Transverse colon (tissue), 4 donors: Measurements from ENCODE around the gene CYBC1.

Experiments
- EP300 ChIP-seq: sonication (generic); formaldehyde crosslinking; IDR thresholded peaks from one replicate; pipeline ENCODE4 v1.6.1; 2017; ENCODE audit warnings: antibody characterized with exemption, low read depth
- POLR2A ChIP-seq: fragments of 450-650 bp; IDR thresholded peaks from one replicate; pipeline ENCODE4 v1.6.1; 2016; ENCODE audit warnings: antibody characterized with exemption, mild to moderate bottlenecking, moderate library complexity
- POLR2AphosphoS5 ChIP-seq, 3 donors: sonication (generic); formaldehyde crosslinking; IDR thresholded peaks; one replicate each; pipeline ENCODE4 v1.6.1; 2016; ENCODE audit warnings: antibody characterized with exemption in 3 of 3
- TF ChIP-seq, protein P1 (sequence below), 5 experiments: fragments of 200-600 bp in 3 of 5; fragments of 450-650 bp in 2 of 5; sonication (generic) in 3 of 5; IDR thresholded peaks; 1 replicate in 2 of 5; 2 replicates in 3 of 5; pipeline ENCODE4 v1.5.1; 2016 to 2017; ENCODE audit warnings: antibody characterized with exemption in 5 of 5, inconsistent platforms in 3 of 5, mild to moderate bottlenecking in 2 of 5, moderate library complexity in 1 of 5

- TF ChIP-seq, protein P1, sequence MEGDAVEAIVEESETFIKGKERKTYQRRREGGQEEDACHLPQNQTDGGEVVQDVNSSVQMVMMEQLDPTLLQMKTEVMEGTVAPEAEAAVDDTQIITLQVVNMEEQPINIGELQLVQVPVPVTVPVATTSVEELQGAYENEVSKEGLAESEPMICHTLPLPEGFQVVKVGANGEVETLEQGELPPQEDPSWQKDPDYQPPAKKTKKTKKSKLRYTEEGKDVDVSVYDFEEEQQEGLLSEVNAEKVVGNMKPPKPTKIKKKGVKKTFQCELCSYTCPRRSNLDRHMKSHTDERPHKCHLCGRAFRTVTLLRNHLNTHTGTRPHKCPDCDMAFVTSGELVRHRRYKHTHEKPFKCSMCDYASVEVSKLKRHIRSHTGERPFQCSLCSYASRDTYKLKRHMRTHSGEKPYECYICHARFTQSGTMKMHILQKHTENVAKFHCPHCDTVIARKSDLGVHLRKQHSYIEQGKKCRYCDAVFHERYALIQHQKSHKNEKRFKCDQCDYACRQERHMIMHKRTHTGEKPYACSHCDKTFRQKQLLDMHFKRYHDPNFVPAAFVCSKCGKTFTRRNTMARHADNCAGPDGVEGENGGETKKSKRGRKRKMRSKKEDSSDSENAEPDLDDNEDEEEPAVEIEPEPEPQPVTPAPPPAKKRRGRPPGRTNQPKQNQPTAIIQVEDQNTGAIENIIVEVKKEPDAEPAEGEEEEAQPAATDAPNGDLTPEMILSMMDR (IDR thresholded peaks at IDR 0.05) = no peak
- TF ChIP-seq EP300 = no peak
- TF ChIP-seq POLR2A = no peak
- no peak for TF ChIP-seq POLR2AphosphoS5 (IDR thresholded peaks at IDR 0.05)
Measured at GRCh38 chr17:82465023-82465603, 14.6 kb upstream of the CYBC1 start.
